Measurements from ENCODE around the gene AGAP3. TPM values are rescaled to one million over a fixed set of nuclear protein-coding genes. Genes with fewer than 3 reads are reported as not detected.

The AGAP3 gene
- total and polyA plus RNA-seq, 9 donors: 22.3 to 125 (median 79.9) TPM

- no peaks in the 10 kb centered on the region for H3K27me3 ChIP-seq
- WGBS, 3 donors: 85 to 86% (median 86%) methylated on average over 18 of the region's 18 CpGs
- TF ChIP-seq POLR2A (IDR thresholded peaks at IDR 0.05) (no peak), EP300 (IDR thresholded peaks at IDR 0.05) (no peak)
- TF ChIP-seq, protein P1, sequence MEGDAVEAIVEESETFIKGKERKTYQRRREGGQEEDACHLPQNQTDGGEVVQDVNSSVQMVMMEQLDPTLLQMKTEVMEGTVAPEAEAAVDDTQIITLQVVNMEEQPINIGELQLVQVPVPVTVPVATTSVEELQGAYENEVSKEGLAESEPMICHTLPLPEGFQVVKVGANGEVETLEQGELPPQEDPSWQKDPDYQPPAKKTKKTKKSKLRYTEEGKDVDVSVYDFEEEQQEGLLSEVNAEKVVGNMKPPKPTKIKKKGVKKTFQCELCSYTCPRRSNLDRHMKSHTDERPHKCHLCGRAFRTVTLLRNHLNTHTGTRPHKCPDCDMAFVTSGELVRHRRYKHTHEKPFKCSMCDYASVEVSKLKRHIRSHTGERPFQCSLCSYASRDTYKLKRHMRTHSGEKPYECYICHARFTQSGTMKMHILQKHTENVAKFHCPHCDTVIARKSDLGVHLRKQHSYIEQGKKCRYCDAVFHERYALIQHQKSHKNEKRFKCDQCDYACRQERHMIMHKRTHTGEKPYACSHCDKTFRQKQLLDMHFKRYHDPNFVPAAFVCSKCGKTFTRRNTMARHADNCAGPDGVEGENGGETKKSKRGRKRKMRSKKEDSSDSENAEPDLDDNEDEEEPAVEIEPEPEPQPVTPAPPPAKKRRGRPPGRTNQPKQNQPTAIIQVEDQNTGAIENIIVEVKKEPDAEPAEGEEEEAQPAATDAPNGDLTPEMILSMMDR (IDR thresholded peaks at IDR 0.05): no peak
- H3K27ac ChIP-seq: no peak overlapping the region
- no peak for DNase-seq
- H3K9me3 ChIP-seq: no peaks in the 10 kb centered on the region
- intact Hi-C loops (cut with DNase I): loop anchor here in 1 of 4 donors (10.0 kb wide), 1 partner anchor 166 kb away; no protein-coding TSS in a partner anchor
- no peaks in the 10 kb centered on the region for H3K36me3 ChIP-seq
- H3K4me1 ChIP-seq (ENCODE audit: insufficient read depth): no peaks in the 10 kb centered on the region
- H3K4me3 ChIP-seq: no peak overlapping the region
Observed at GRCh38 chr7:151139071-151139790, 53.0 kb downstream of the AGAP3 start.

DNA sequence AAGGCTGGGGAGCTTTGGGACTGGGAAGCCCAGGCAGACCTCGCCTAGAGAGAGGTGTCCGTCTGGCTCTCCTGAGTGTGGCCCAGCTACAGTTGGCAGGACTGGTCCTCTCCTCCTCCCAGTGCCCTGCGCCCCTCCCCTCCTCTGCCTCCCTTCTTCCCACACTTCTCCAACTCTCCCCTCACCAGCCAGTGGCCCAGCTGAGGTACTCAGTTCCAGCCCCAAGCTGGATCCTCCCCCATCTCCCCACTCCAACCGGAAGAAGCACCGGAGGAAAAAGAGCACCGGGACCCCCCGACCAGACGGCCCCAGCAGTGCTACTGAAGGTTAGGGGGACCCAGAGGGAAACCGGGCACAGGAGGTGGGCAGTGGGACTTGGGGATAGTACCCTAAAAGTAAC is 53.5 kb downstream of the AGAP3 start:
- Histone ChIP-seq H3K36me3 (no peaks in the 10 kb centered on the region), H3K4me3 (no peak overlapping the region), H3K27ac (no peak overlapping the region), H3K27me3 (no peaks in the 10 kb centered on the region), H3K9me3 (no peaks in the 10 kb centered on the region), H3K4me1 (ENCODE audit: insufficient read depth) (no peaks in the 10 kb centered on the region)
- intact Hi-C loops (cut with DNase I): loop anchor here in 1 of 4 donors (10.0 kb wide), 1 partner anchor 165 kb away; no protein-coding TSS in a partner anchor
- TF ChIP-seq, protein P1 (IDR thresholded peaks at IDR 0.05): no peak
- no peak for TF ChIP-seq POLR2A (IDR thresholded peaks at IDR 0.05)
- no peak for TF ChIP-seq EP300 (IDR thresholded peaks at IDR 0.05)
- DNase-seq: no peak
- WGBS, 3 donors: 80 to 82% (median 80%) methylated on average over 9 of the region's 9 CpGs

DNA sequence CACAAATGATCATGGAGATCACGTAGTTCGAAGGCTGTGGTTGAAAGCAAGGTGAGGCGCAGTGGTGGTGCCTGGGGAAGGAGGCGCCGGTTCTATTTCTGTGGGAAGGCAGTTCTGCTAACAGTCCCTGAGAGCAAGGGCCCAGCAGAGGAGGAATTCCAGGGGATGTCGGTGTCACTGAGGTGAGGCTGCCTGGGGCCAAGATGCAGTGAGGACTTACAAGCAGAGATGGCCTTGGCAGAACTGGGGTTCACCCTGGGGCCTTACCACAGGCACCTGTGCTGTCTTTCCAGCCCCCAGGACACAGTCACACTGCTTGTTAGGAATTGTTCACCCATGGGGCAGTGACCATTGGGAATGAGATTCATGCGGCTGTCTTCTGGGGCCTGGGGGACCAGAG is 54.6 kb downstream of the AGAP3 start:
- TF ChIP-seq EP300 (IDR thresholded peaks at IDR 0.05) (no peak), POLR2A (IDR thresholded peaks at IDR 0.05) (no peak)
- TF ChIP-seq, protein P1 (IDR thresholded peaks at IDR 0.05): no peak
- Histone ChIP-seq H3K4me3 (no peak overlapping the region), H3K9me3 (no peaks in the 10 kb centered on the region), H3K36me3 (no peaks in the 10 kb centered on the region), H3K27ac (no peak overlapping the region), H3K4me1 (ENCODE audit: insufficient read depth) (no peaks in the 10 kb centered on the region), H3K27me3 (no peaks in the 10 kb centered on the region)
- intact Hi-C loops (cut with DNase I): no loop called here
- DNase-seq: no peak
- WGBS, 3 donors: 91 to 98% (median 97%) methylated on average over 7 of the region's 7 CpGs

DNA sequence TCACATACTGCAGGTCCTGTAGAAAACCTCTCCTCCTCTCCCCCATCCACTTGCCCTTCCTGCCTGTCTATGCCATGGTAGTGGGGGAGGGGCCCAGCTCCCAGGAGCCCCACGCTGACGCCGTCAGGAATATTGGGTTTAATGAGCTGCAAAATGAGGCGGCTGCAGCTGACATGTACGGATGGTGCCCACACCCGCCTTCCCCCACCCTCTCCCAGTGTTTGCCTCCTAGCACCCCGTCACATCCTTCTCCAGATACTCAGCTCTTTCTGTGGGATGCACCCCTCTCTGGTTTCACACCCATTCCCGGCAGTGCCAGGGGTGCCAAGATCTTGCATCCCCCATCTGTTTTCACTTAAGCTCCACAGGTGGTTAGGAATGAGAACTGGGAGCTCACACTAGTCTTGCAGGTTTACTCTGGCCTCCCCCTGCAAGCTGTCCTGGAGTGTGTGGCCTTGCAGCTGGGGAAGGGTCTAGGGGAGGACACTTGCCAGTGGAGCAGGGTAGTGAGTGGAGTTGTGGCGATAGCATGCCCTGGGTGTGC is 55.1 kb downstream of the AGAP3 start:
- Histone ChIP-seq H3K9me3 (no peaks in the 10 kb centered on the region), H3K27me3 (no peaks in the 10 kb centered on the region), H3K27ac (no peak overlapping the region), H3K4me3 (no peak overlapping the region), H3K36me3 (no peaks in the 10 kb centered on the region), H3K4me1 (ENCODE audit: insufficient read depth) (no peaks in the 10 kb centered on the region)
- intact Hi-C loops (cut with DNase I): no loop called here
- 83 to 91% (median 86%) methylated on average over 9 of the region's 9 CpGs for WGBS, 3 donors
- TF ChIP-seq POLR2A (IDR thresholded peaks at IDR 0.05) (no peak), EP300 (IDR thresholded peaks at IDR 0.05) (no peak)
- TF ChIP-seq, protein P1 (IDR thresholded peaks at IDR 0.05): no peak
- no peak for DNase-seq

Measured in ovary (tissue), 9 donors.